Suprapubic skin (tissue), 4 donors: Measurements from ENCODE around the gene PTPMT1. TPM values are rescaled to one million over a fixed set of nuclear protein-coding genes. Genes with fewer than 3 reads are reported as not detected.
A peak's percentile ranks its signal among the peaks of the same experiment; 100 is the strongest.

Experiments
- DNase-seq, 2 donors: peaks; one replicate each; pipeline ENCODE4 v3.0.0-alpha.2; 2019; ENCODE audit warnings: low spot score in 2 of 2
- H3K27ac ChIP-seq: fragments of 200-600 bp; sonication (generic); one replicate; pipeline ENCODE4 v1.5.1; 2019
- H3K27me3 ChIP-seq: fragments of 200-600 bp; sonication (generic); one replicate; pipeline ENCODE4 v1.5.1; 2019
- H3K36me3 ChIP-seq: fragments of 200-600 bp; sonication (generic); one replicate; pipeline ENCODE4 v1.5.1; 2019
- H3K4me1 ChIP-seq: fragments of 200-600 bp; sonication (generic); one replicate; pipeline ENCODE4 v1.5.1; 2019
- H3K4me3 ChIP-seq: fragments of 200-600 bp; sonication (generic); one replicate; pipeline ENCODE4 v1.5.1; 2019; ENCODE audit warnings: mild to moderate bottlenecking
- H3K9me3 ChIP-seq: fragments of 200-600 bp; sonication (generic); one replicate; pipeline ENCODE4 v1.5.1; 2019
- EP300 ChIP-seq: sonication (generic); formaldehyde crosslinking; IDR thresholded peaks from one replicate; pipeline ENCODE4 v1.6.1; 2017; ENCODE audit warnings: antibody characterized with exemption
- POLR2A ChIP-seq, 2 donors: fragments of 450-650 bp; IDR thresholded peaks; one replicate each; pipeline ENCODE4 v1.6.1; 2017; ENCODE audit warnings: antibody characterized with exemption in 2 of 2, mild to moderate bottlenecking in 2 of 2, moderate library complexity in 2 of 2
- POLR2AphosphoS5 ChIP-seq, 3 donors: sonication (generic); formaldehyde crosslinking; IDR thresholded peaks; one replicate each; pipeline ENCODE4 v1.6.1; 2017; ENCODE audit warnings: antibody characterized with exemption in 3 of 3
- whole genome bisulfite sequencing: methylation state at CpG from one replicate; pipeline ENCODE4 v1.1.5; 2018; 5-methylcytosine and 5-hydroxymethylcytosine counted together
- total RNA-seq, 4 donors: library from RNA; depleted of rRNA; stranded (reverse); fragments of >200 nt; gene quantifications; one replicate each; pipeline ENCODE4 v1.1.0, GENCODE V29; 2016
- TF ChIP-seq, protein P1 (sequence below), 2 donors: fragments of 200-600 bp in 1 of 2; fragments of 450-650 bp in 1 of 2; sonication (generic) in 1 of 2; IDR thresholded peaks; one replicate each; pipeline ENCODE4 v1.5.1; 2016 to 2019; ENCODE audit warnings: antibody characterized with exemption in 2 of 2, mild to moderate bottlenecking in 1 of 2, moderate library complexity in 1 of 2

Gene PTPMT1
- total RNA-seq, 4 donors from 2014 or later, result 63.2 to 81.4 (median 71.6) TPM

DNA sequence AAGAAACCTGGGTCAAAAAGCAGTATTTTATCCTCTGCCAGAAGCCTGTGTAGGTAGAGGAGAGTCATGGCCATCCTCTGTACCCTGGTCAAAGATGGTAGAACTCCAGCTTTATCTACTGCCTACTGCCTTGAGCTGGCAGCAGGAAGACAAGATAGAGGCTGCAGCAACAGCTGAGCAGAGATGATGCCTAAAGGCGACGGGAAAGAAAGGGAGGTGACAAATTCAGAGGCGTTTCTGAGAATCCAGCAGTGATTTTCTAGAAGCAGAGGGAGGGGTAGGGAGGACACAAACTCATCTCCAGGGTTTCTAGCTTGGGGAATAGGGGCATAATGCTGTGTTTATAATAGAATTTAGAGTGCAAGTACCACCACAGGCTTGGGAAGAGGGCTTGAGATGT lies 44.3 kb downstream of the PTPMT1 start:
- Histone ChIP-seq H3K9me3 (no peaks in the 10 kb centered on the region), H3K27ac (no peak overlapping the region), H3K36me3 (peaks cover 5% of the 10 kb centered on the region), H3K4me1 (peaks cover 20% of the 10 kb centered on the region), H3K27me3 (no peaks in the 10 kb centered on the region), H3K4me3 (no peak overlapping the region)
- 51% methylated on average over 3 of the region's 3 CpGs for WGBS
- TF ChIP-seq, protein P1, sequence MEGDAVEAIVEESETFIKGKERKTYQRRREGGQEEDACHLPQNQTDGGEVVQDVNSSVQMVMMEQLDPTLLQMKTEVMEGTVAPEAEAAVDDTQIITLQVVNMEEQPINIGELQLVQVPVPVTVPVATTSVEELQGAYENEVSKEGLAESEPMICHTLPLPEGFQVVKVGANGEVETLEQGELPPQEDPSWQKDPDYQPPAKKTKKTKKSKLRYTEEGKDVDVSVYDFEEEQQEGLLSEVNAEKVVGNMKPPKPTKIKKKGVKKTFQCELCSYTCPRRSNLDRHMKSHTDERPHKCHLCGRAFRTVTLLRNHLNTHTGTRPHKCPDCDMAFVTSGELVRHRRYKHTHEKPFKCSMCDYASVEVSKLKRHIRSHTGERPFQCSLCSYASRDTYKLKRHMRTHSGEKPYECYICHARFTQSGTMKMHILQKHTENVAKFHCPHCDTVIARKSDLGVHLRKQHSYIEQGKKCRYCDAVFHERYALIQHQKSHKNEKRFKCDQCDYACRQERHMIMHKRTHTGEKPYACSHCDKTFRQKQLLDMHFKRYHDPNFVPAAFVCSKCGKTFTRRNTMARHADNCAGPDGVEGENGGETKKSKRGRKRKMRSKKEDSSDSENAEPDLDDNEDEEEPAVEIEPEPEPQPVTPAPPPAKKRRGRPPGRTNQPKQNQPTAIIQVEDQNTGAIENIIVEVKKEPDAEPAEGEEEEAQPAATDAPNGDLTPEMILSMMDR (IDR thresholded peaks at IDR 0.05), result no peak
- DNase-seq, result peak in 1 of 2 donors; percentile 12

DNA sequence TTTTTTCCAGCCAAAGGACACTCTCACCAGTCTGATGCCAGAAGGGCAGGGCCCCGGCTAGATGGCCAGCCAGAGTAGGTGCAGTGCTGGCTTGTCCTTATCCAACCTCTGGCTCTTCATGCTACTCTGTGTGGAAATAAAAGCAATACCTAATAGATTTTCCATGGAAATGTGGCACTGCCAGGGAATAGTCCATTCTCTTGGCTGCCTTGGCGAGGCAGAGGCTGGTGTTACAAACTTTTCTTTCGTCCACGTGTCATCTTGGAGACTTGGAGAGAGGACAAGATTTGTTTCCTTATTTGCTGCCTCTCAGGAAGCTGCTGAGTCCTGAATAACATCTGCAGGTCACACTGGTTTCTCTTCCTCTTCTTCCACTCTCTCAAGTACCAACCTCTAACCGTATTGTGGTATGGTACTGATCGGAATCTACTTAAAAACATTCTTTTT lies 46.0 kb downstream of the PTPMT1 start:
- Histone ChIP-seq H3K9me3 (no peaks in the 10 kb centered on the region), H3K4me3 (no peak overlapping the region), H3K4me1 (peaks cover 20% of the 10 kb centered on the region), H3K27ac (no peak overlapping the region), H3K27me3 (no peaks in the 10 kb centered on the region), H3K36me3 (peaks cover 5% of the 10 kb centered on the region)
- WGBS, result 51% methylated on average over 6 of the region's 6 CpGs
- TF ChIP-seq POLR2AphosphoS5 (IDR thresholded peaks at IDR 0.05) (no peak), POLR2A (IDR thresholded peaks at IDR 0.05) (no peak), EP300 (no peak)
- TF ChIP-seq, protein P1 (IDR thresholded peaks at IDR 0.05), result no peak
- peak in 1 of 2 donors; percentile 32 for DNase-seq

DNA sequence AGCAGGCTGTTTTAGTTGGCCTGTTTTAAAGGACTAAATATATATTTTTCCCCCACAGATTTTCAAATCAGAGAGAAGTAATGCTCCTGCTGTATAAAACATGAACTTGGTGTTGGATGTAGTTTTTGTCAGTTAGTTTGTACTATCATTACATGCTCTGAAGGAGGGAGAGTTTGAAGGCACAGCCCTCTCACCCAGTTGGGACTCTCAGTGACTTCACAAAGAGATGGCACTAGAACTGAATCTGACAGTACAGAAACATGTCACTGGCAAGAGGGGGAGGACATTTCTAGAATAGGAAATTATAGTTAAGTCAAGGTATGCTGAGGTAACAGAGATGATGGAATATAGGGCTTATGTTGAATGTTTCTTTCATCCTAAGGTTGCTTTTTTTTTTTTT lies 49.9 kb downstream of the PTPMT1 start:
- no peaks in the 10 kb centered on the region for H3K27me3 ChIP-seq
- no peak for DNase-seq
- no peaks in the 10 kb centered on the region for H3K9me3 ChIP-seq
- H3K27ac ChIP-seq, result no peak overlapping the region
- TF ChIP-seq POLR2A (IDR thresholded peaks at IDR 0.05), result no peak
- TF ChIP-seq POLR2AphosphoS5 (IDR thresholded peaks at IDR 0.05), result no peak
- TF ChIP-seq, protein P1 (IDR thresholded peaks at IDR 0.05), result no peak
- no peak for TF ChIP-seq EP300
- H3K36me3 ChIP-seq, result peaks cover 17% of the 10 kb centered on the region
- no peak overlapping the region for H3K4me3 ChIP-seq
- H3K4me1 ChIP-seq, result peaks cover 19% of the 10 kb centered on the region

DNA sequence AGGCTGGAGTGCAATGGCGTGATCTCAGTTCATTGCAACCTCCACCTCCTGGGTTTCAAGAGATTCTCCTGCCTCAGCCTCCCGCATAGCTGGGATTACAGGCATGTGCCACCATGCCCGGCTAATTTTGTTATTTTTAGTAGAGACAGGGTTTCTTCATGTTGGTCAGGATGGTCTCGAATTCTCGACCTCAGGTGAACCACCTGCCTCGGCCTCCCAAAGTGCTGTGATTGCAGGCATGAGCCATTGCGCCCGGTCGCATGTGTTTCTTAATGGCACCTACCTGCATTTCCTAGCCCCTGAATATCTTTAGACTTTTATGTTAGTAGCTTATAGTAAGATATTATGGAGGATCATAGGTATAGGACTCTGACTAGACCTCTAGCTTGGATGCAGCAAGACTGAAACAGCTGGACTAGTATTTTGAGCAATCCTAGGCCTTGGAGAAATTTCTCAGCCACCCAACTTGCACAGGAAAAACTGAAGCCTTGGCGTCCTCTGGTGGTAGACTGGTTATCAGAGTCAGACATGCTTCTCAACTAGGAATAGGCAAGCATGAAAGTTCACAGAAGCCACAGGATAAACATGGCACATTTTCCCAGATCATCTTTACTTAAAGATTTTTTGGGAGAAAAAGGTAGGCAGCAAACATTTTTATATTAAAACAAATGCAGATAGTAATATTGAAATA lies 51.5 kb downstream of the PTPMT1 start:
- H3K4me3 ChIP-seq, result no peak overlapping the region
- peaks cover 9% of the 10 kb centered on the region for H3K4me1 ChIP-seq
- WGBS, result 82% methylated on average over 10 of the region's 10 CpGs
- TF ChIP-seq, protein P1 (IDR thresholded peaks at IDR 0.05), result peak; percentile 39 to 53
- no peak for TF ChIP-seq POLR2A (IDR thresholded peaks at IDR 0.05)
- no peak overlapping the region for H3K27ac ChIP-seq
- H3K36me3 ChIP-seq, result peaks cover 32% of the 10 kb centered on the region
- H3K9me3 ChIP-seq, result no peaks in the 10 kb centered on the region
- H3K27me3 ChIP-seq, result no peaks in the 10 kb centered on the region
- DNase-seq, result peak in 1 of 2 donors; percentile 59

DNA sequence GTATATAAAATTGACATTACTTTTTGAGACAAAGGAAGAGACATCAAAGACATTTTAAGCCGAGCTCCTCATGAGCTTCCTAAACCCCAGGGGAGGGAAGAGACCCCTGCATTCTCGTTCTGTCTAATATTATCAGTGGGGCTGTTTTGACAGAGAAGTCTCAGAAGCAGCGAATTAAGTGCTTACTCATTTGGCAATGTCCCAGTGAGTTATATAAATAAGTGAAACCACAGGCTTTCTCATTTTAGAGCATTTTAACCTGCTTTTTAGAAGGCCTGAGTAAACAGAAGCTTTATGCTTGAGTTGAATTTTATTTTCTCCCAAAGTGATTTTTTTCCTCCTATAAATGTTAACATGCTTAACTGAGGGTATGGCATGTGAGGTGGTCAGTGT lies 52.0 kb downstream of the PTPMT1 start:
- 36% methylated on average over 3 of the region's 3 CpGs for WGBS
- H3K4me1 ChIP-seq, result peaks cover 9% of the 10 kb centered on the region
- TF ChIP-seq, protein P1 (IDR thresholded peaks at IDR 0.05), result no peak
- TF ChIP-seq POLR2AphosphoS5 (IDR thresholded peaks at IDR 0.05) (no peak), EP300 (no peak), POLR2A (IDR thresholded peaks at IDR 0.05) (no peak)
- no peaks in the 10 kb centered on the region for H3K9me3 ChIP-seq
- H3K27me3 ChIP-seq, result no peaks in the 10 kb centered on the region
- H3K4me3 ChIP-seq, result no peak overlapping the region
- no peak for DNase-seq
- H3K27ac ChIP-seq, result no peak overlapping the region
- H3K36me3 ChIP-seq, result peaks cover 38% of the 10 kb centered on the region
